HCT116 (cell line): ENCODE data around the gene MCAT. TPM values are rescaled to one million over a fixed set of nuclear protein-coding genes. Genes with fewer than 3 reads are reported as not detected.

Experiments
- ATAC-seq: fragments of 200-7000 bp; cut with Tn5 transposase; 2 replicates; pipeline ENCODE4 v1.9.1; 2020; ENCODE audit warnings: mild to moderate bottlenecking, moderate library complexity
- BruUV-seq: library from RNA; stranded (reverse); fragments of 400-500 nt; replicated peaks from 2 replicates; lab custom pipeline; 2021; lab: Mats Ljungman, UMichigan
- CTCF ChIA-PET: fragments of 300-600 bp; sonication (Branson Sonifier 250); formaldehyde crosslinking; loops from one replicate; lab custom pipeline; 2021; ENCODE audit warnings: antibody characterized with exemption; lab: Charles Lee
- POLR2A ChIA-PET: fragments of 300-600, 350-600 bp; sonication (Branson Sonifier 250); formaldehyde crosslinking; loops from one replicate; lab custom pipeline; 2021; ENCODE audit warnings: antibody characterized with exemption; lab: Charles Lee
- RAD21 ChIA-PET, 2 experiments: fragments of 300-600 bp; sonication (Branson Sonifier 250); formaldehyde crosslinking; loops; one replicate each; lab custom pipeline; 2023; ENCODE audit warnings: low total read pairs in 2 of 2; ENCODE audit not compliant: uncharacterized antibody in 2 of 2, unreplicated experiment in 2 of 2, low non-redundant PET in 1 of 2; lab: Charles Lee
- DNase-seq: peaks from one replicate; pipeline ENCODE4 v3.0.0-alpha.2; 2010; ENCODE audit warnings: low read depth, low spot score
- H2AFZ ChIP-seq: fragments of 200-600 bp; shearing (Covaris generic), sonication (generic); 2 replicates; pipeline ENCODE4 v1.6.1; 2017; ENCODE audit warnings: low read depth, mixed run types, mixed read lengths, antibody characterized with exemption, low read length; ENCODE audit not compliant: poor library complexity, severe bottlenecking
- H3K27ac ChIP-seq: 2 replicates; pipeline ENCODE4 v1.5.1; 2012; ENCODE audit warnings: low read depth, low read length
- H3K27me3 ChIP-seq: fragments of 200-600 bp; sonication (generic); 2 replicates; pipeline ENCODE4 v1.6.1; 2016; ENCODE audit warnings: mixed run types, low read length, mixed read lengths; ENCODE audit not compliant: insufficient read depth
- H3K36me3 ChIP-seq, 2 experiments: fragments of 200-500 bp in 1 of 2; fragments of 200-600 bp in 1 of 2; sonication (Bioruptor generic) in 1 of 2; sonication (generic) in 1 of 2; 2 replicates each; pipeline versions ENCODE4 v1.5.1 to v1.6.1; 2014 to 2016; ENCODE audit warnings: low read length in 2 of 2, inconsistent platforms in 1 of 2, mixed read lengths in 1 of 2, mixed run types in 1 of 2; ENCODE audit not compliant: insufficient read depth in 2 of 2, control insufficient read depth in 1 of 2
- H3K4me1 ChIP-seq, 2 experiments: fragments of 200-600 bp in 1 of 2; sonication (generic) in 1 of 2; 2 replicates each; pipeline versions ENCODE4 v1.5.1 to v1.6.1; 2012 to 2017; ENCODE audit warnings: low read length in 2 of 2, inconsistent platforms in 1 of 2, mild to moderate bottlenecking in 1 of 2, mixed read lengths in 1 of 2, mixed run types in 1 of 2, moderate library complexity in 1 of 2; ENCODE audit not compliant: insufficient read depth in 2 of 2, control insufficient read depth in 1 of 2
- H3K4me2 ChIP-seq: fragments of 200-600 bp; sonication (generic); 2 replicates; pipeline ENCODE4 v1.6.1; 2017; ENCODE audit warnings: mixed run types, low read length, mixed read lengths
- H3K4me3 ChIP-seq, 2 experiments: fragments of 200-600 bp in 1 of 2; sonication (generic) in 1 of 2; replicated peaks in 1 of 2; 2 replicates each; pipeline ENCODE4 v1.5.1; 2011 to 2016; ENCODE audit warnings: low read length in 2 of 2, control low read depth in 1 of 2, low read depth in 1 of 2, mild to moderate bottlenecking in 1 of 2, mixed read lengths in 1 of 2, mixed run types in 1 of 2
- H3K79me2 ChIP-seq: fragments of 200-600 bp; sonication (generic); 2 replicates; pipeline ENCODE4 v1.6.1; 2017; ENCODE audit warnings: mild to moderate bottlenecking, mixed run types, low read length, moderate library complexity, mixed read lengths; ENCODE audit not compliant: insufficient read depth
- H3K9ac ChIP-seq: fragments of 200-600 bp; sonication (generic); 2 replicates; pipeline ENCODE4 v1.6.1; 2016; ENCODE audit warnings: low read length, mixed read lengths
- H3K9me2 ChIP-seq: fragments of 200-600 bp; sonication (generic), shearing (Covaris generic); 2 replicates; pipeline ENCODE4 v1.6.1; 2017; ENCODE audit warnings: mixed run types, mild to moderate bottlenecking, moderate library complexity; ENCODE audit not compliant: insufficient read depth
- H3K9me3 ChIP-seq, 2 experiments: fragments of 200-500 bp in 1 of 2; fragments of 200-600 bp in 1 of 2; sonication (Bioruptor generic) in 1 of 2; sonication (generic) in 1 of 2; 2 replicates each; pipeline ENCODE4 v1.6.1; 2014 to 2017; ENCODE audit warnings: low read length in 2 of 2, mixed read lengths in 2 of 2, inconsistent platforms in 1 of 2, low read depth in 1 of 2, mild to moderate bottlenecking in 1 of 2, mixed run types in 1 of 2, moderate library complexity in 1 of 2; ENCODE audit not compliant: control insufficient read depth in 1 of 2, insufficient read depth in 1 of 2
- H4K20me1 ChIP-seq: fragments of 200-600 bp; sonication (generic), shearing (Covaris generic); 2 replicates; pipeline ENCODE4 v1.6.1; 2017; ENCODE audit warnings: mixed run types, mild to moderate bottlenecking, moderate library complexity; ENCODE audit not compliant: insufficient read depth
- CBX3 ChIP-seq: IDR thresholded peaks from 2 replicates; pipeline ENCODE4 v1.6.1; 2012; ENCODE audit warnings: low read depth
- CEBPB ChIP-seq: IDR thresholded peaks from 2 replicates; pipeline ENCODE4 v1.6.1; 2012; ENCODE audit warnings: low read depth
- EGR1 ChIP-seq: IDR thresholded peaks from 2 replicates; pipeline ENCODE4 v1.6.1; 2012; ENCODE audit warnings: low read depth
- EZH2 ChIP-seq: fragments of 200-600 bp; sonication (generic); IDR thresholded peaks from 2 replicates; pipeline ENCODE4 v1.6.1; 2017; ENCODE audit warnings: antibody characterized with exemption, mixed run types
- EZH2phosphoT487 ChIP-seq: fragments of 200-600 bp; IDR thresholded peaks from 2 replicates; pipeline ENCODE4 v1.6.1; 2018; ENCODE audit warnings: antibody characterized with exemption, borderline replicate concordance
- FOSL1 ChIP-seq: IDR thresholded peaks from 2 replicates; pipeline ENCODE4 v1.6.1; 2012; ENCODE audit warnings: low read depth
- JUND ChIP-seq: IDR thresholded peaks from 2 replicates; pipeline ENCODE4 v1.6.1; 2012
- POLR2AphosphoS5 ChIP-seq: IDR thresholded peaks from 2 replicates; pipeline ENCODE4 v1.6.1; 2011; ENCODE audit warnings: mild to moderate bottlenecking, low read depth, low read length, moderate library complexity
- REST ChIP-seq: IDR thresholded peaks from 2 replicates; pipeline ENCODE4 v1.6.1; 2012; ENCODE audit warnings: low read depth
- TCF7L2 ChIP-seq: IDR thresholded peaks from 2 replicates; pipeline ENCODE4 v1.7.0; 2011; ENCODE audit warnings: borderline replicate concordance, inconsistent platforms; ENCODE audit not compliant: insufficient read depth, insufficient read length; ENCODE audit errors: extremely low read depth
- YY1 ChIP-seq: IDR thresholded peaks from 2 replicates; pipeline ENCODE4 v1.6.1; 2011; ENCODE audit warnings: low read length, low read depth, moderate library complexity, mild to moderate bottlenecking; ENCODE audit not compliant: insufficient replicate concordance; ENCODE audit errors: extremely low read depth
- ZBTB33 ChIP-seq: IDR thresholded peaks from 2 replicates; pipeline ENCODE4 v1.6.1; 2011; ENCODE audit warnings: mild to moderate bottlenecking, low read length, moderate library complexity; ENCODE audit not compliant: insufficient replicate concordance; ENCODE audit errors: extremely low read depth
- intact Hi-C: fragments of 100-400 bp; cut with micrococcal nuclease; formaldehyde crosslinking; loops from 2 replicates; pipeline ENCODE4 v1.10.0; 2022
- total RNA-seq: library from RNA; stranded (reverse); gene quantifications from one replicate; pipeline ENCODE4 v1.2.1, GENCODE V29; 2021; ENCODE audit not compliant: unreplicated experiment
- TF ChIP-seq, protein P1 (sequence below): IDR thresholded peaks from 2 replicates; pipeline ENCODE4 v1.6.1; 2012

Gene MCAT
- total RNA-seq, 1 experiment from 2014 or later: 34.8 TPM

DNA sequence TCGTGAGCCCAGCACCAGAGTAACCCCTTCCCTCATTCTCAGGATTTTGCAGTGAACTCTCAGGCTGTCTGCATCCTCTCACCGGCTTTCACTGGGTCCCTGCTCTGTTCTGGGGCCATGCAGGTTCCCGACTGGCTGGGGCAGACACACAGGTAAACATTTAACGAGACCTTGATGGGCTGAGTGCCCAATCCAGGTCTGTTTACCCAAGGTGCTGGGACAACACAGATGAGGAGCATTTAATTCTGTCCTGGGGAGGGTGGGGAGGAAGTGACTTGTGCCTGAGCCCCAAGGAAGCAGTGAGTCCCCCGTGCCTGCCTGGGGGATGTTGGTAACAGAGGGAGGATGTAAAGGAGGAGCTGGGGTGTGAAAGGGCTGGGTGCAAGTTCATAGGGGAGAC is 28.2 kb downstream of the MCAT start:
- ChIA-PET RAD21 (no interaction called here), POLR2A (interaction anchor here (5.4 kb wide), 1 partner anchor 12 kb away, joined by 28 read pairs; no protein-coding TSS in a partner anchor), CTCF (interaction anchor here (1.2 kb wide), 1 partner anchor 24 kb away, joined by 3 read pairs; no protein-coding TSS in a partner anchor)
- peaks cover 10 to 29% of the 10 kb centered on the region in 2 experiments for H3K4me1 ChIP-seq
- intact Hi-C loops: no loop called here
- peaks cover 37% of the 10 kb centered on the region for H3K79me2 ChIP-seq
- no peak overlapping the region for H3K9ac ChIP-seq
- H3K27me3 ChIP-seq: no peaks in the 10 kb centered on the region
- DNase-seq: no peak
- no peak overlapping the region for H3K4me2 ChIP-seq
- no peak overlapping the region for H3K4me3 ChIP-seq
- no peaks in the 10 kb centered on the region for H3K9me3 ChIP-seq
- H3K27ac ChIP-seq: no peak overlapping the region
- TF ChIP-seq YY1: no peak
- TF ChIP-seq EGR1: no peak
- no peak for TF ChIP-seq CBX3
- TF ChIP-seq, protein P1, sequence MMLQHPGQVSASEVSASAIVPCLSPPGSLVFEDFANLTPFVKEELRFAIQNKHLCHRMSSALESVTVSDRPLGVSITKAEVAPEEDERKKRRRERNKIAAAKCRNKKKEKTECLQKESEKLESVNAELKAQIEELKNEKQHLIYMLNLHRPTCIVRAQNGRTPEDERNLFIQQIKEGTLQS: no peak
- TF ChIP-seq EZH2: no peak
- TF ChIP-seq REST: no peak
- no peak for TF ChIP-seq TCF7L2
- no peak for TF ChIP-seq EZH2phosphoT487
- TF ChIP-seq FOSL1: no peak
- TF ChIP-seq POLR2AphosphoS5: no peak
- TF ChIP-seq ZBTB33: no peak
- TF ChIP-seq CEBPB: no peak
- no peak for TF ChIP-seq JUND
- TF ChIP-seq, all 23 proteins: peak for 0
- no peak for ATAC-seq
- Histone ChIP-seq H2AFZ (no peak overlapping the region), H3K9me2 (no peaks in the 10 kb centered on the region), H3K36me3 (no peaks in the 10 kb centered on the region), H4K20me1 (no peaks in the 10 kb centered on the region)
- no TSS peak for BruUV-seq
